HEK293 (cell line): ENCODE data around the gene MCTP1.

ENCODE experiments used
- CTCF ChIA-PET: fragments of 350-600 bp; formaldehyde crosslinking; extraction: SDS; loops from one replicate; lab custom pipeline; 2021; ENCODE audit warnings: antibody characterized with exemption; lab: Yijun Ruan, JAX
- POLR2A ChIA-PET: fragments of 300-600 bp; formaldehyde crosslinking; extraction: SDS; loops from one replicate; lab custom pipeline; 2020; ENCODE audit warnings: antibody characterized with exemption, inconsistent platforms; lab: Yijun Ruan, JAX
- H3K27ac ChIP-seq: fragments of 200-500 bp; sonication (Bioruptor generic); 2 replicates; pipeline ENCODE4 v1.5.1; 2014; ENCODE audit warnings: low read depth, low read length, control low read depth, inconsistent platforms; ENCODE audit errors: extremely low read depth
- H3K36me3 ChIP-seq, 2 experiments: fragments of 200-500 bp in 1 of 2; sonication (Bioruptor generic) in 1 of 2; 1 replicate in 1 of 2; 2 replicates in 1 of 2; pipeline ENCODE4 v1.5.1; 2014 to 2017; ENCODE audit warnings: inconsistent platforms in 2 of 2, low read length in 2 of 2; ENCODE audit not compliant: control insufficient read depth in 2 of 2, insufficient read depth in 1 of 2
- H3K4me1 ChIP-seq: fragments of 200-500 bp; sonication (Bioruptor generic); 2 replicates; pipeline ENCODE4 v1.5.1; 2014; ENCODE audit warnings: mild to moderate bottlenecking, low read length, inconsistent platforms; ENCODE audit not compliant: control insufficient read depth, insufficient read depth
- H3K4me3 ChIP-seq: 2 replicates; pipeline ENCODE4 v1.5.1; 2011; ENCODE audit warnings: low read depth, mild to moderate bottlenecking, control low read depth, low read length, moderate library complexity
- H3K9me3 ChIP-seq: fragments of 200-500 bp; sonication (Bioruptor generic); 2 replicates; pipeline ENCODE4 v1.5.1; 2014; ENCODE audit warnings: low read depth, low read length, inconsistent platforms; ENCODE audit not compliant: control insufficient read depth, insufficient read depth
- CTCF ChIP-seq: fragments of 450-650 bp; formaldehyde crosslinking; IDR thresholded peaks from 2 replicates; pipeline ENCODE4 v1.5.1; 2016; ENCODE audit warnings: missing biosample characterization, missing genetic modification characterization
- FEZF1 ChIP-seq: fragments of 450-650 bp; formaldehyde crosslinking; IDR thresholded peaks from 2 replicates; pipeline ENCODE4 v1.5.1; 2016; ENCODE audit warnings: missing biosample characterization, missing genetic modification characterization
- GFI1B ChIP-seq: fragments of 450-650 bp; formaldehyde crosslinking; IDR thresholded peaks from 2 replicates; pipeline ENCODE4 v1.5.1; 2016; ENCODE audit warnings: missing biosample characterization, missing genetic modification characterization
- MYNN ChIP-seq: fragments of 450-650 bp; formaldehyde crosslinking; IDR thresholded peaks from 2 replicates; pipeline ENCODE4 v1.5.1; 2016; ENCODE audit warnings: missing biosample characterization, missing genetic modification characterization, borderline replicate concordance
- PRDM1 ChIP-seq: fragments of 450-650 bp; formaldehyde crosslinking; IDR thresholded peaks from 2 replicates; pipeline ENCODE4; 2016; ENCODE audit warnings: missing biosample characterization, missing genetic modification characterization
- SP3 ChIP-seq: fragments of 450-650 bp; formaldehyde crosslinking; IDR thresholded peaks from 2 replicates; pipeline ENCODE4 v1.5.1; 2016; ENCODE audit warnings: missing biosample characterization, missing genetic modification characterization
- ZFP3 ChIP-seq: fragments of 450-650 bp; formaldehyde crosslinking; IDR thresholded peaks from 2 replicates; pipeline ENCODE4 v1.5.1; 2016; ENCODE audit warnings: low read depth, missing biosample characterization, missing genetic modification characterization
- ZNF121 ChIP-seq: fragments of 450-650 bp; formaldehyde crosslinking; IDR thresholded peaks from 2 replicates; pipeline ENCODE4 v1.5.1; 2016; ENCODE audit warnings: missing biosample characterization, missing genetic modification characterization
- ZNF138 ChIP-seq: fragments of 450-650 bp; formaldehyde crosslinking; IDR thresholded peaks from 2 replicates; pipeline ENCODE4 v1.5.1; 2016; ENCODE audit warnings: missing biosample characterization, missing genetic modification characterization, borderline replicate concordance
- ZNF140 ChIP-seq: fragments of 450-650 bp; formaldehyde crosslinking; IDR thresholded peaks from 2 replicates; pipeline ENCODE4 v1.5.1; 2016; ENCODE audit warnings: missing biosample characterization, missing genetic modification characterization
- ZNF174 ChIP-seq: fragments of 450-650 bp; formaldehyde crosslinking; IDR thresholded peaks from 2 replicates; pipeline ENCODE4 v1.5.0; 2017; ENCODE audit warnings: missing biosample characterization, mild to moderate bottlenecking, missing genetic modification characterization
- ZNF366 ChIP-seq: fragments of 450-650 bp; formaldehyde crosslinking; conservative IDR thresholded peaks from 2 replicates; pipeline ENCODE4 v1.5.1; 2016; ENCODE audit warnings: missing biosample characterization, missing genetic modification characterization
- ZNF391 ChIP-seq: fragments of 450-650 bp; formaldehyde crosslinking; IDR thresholded peaks from 2 replicates; pipeline ENCODE4 v1.5.1; 2016; ENCODE audit warnings: low read depth, missing biosample characterization, missing genetic modification characterization, borderline replicate concordance
- ZNF404 ChIP-seq: fragments of 450-650 bp; formaldehyde crosslinking; IDR thresholded peaks from 2 replicates; pipeline ENCODE4 v1.5.1; 2017; ENCODE audit warnings: missing biosample characterization, missing genetic modification characterization
- ZNF426 ChIP-seq: fragments of 450-650 bp; formaldehyde crosslinking; IDR thresholded peaks from 2 replicates; pipeline ENCODE4 v1.5.1; 2017; ENCODE audit warnings: missing biosample characterization, missing genetic modification characterization, mild to moderate bottlenecking, inconsistent platforms, moderate library complexity
- ZNF488 ChIP-seq: fragments of 450-650 bp; formaldehyde crosslinking; IDR thresholded peaks from 2 replicates; pipeline ENCODE4 v1.5.1; 2016; ENCODE audit warnings: missing biosample characterization, missing genetic modification characterization
- ZNF510 ChIP-seq: fragments of 450-650 bp; formaldehyde crosslinking; IDR thresholded peaks from 2 replicates; pipeline ENCODE4 v1.5.1; 2018; ENCODE audit warnings: mild to moderate bottlenecking, missing genetic modification characterization, missing biosample characterization; ENCODE audit not compliant: insufficient replicate concordance
- ZNF621 ChIP-seq: fragments of 450-650 bp; formaldehyde crosslinking; IDR thresholded peaks from 2 replicates; pipeline ENCODE4 v1.5.1; 2017; ENCODE audit warnings: missing biosample characterization, missing genetic modification characterization
- ZNF654 ChIP-seq: fragments of 450-650 bp; formaldehyde crosslinking; IDR thresholded peaks from 2 replicates; pipeline ENCODE4 v1.5.1; 2016; ENCODE audit warnings: low read depth, missing biosample characterization, missing genetic modification characterization
- ZNF664 ChIP-seq: fragments of 450-650 bp; formaldehyde crosslinking; IDR thresholded peaks from 2 replicates; pipeline ENCODE4 v1.5.1; 2016; ENCODE audit warnings: missing biosample characterization, missing genetic modification characterization
- ZNF701 ChIP-seq: fragments of 450-650 bp; formaldehyde crosslinking; IDR thresholded peaks from 2 replicates; pipeline ENCODE4 v1.5.1; 2016; ENCODE audit warnings: missing biosample characterization, missing genetic modification characterization
- ZNF76 ChIP-seq: fragments of 450-650 bp; formaldehyde crosslinking; IDR thresholded peaks from 2 replicates; pipeline ENCODE4; 2016; ENCODE audit warnings: low read depth, missing biosample characterization, missing genetic modification characterization, borderline replicate concordance
- ZNF768 ChIP-seq: fragments of 450-650 bp; formaldehyde crosslinking; IDR thresholded peaks from 2 replicates; pipeline ENCODE4 v1.5.1; 2018; ENCODE audit warnings: missing biosample characterization, mild to moderate bottlenecking, missing genetic modification characterization
- ZNF843 ChIP-seq: fragments of 450-650 bp; formaldehyde crosslinking; IDR thresholded peaks from 2 replicates; pipeline ENCODE4 v1.5.1; 2016; ENCODE audit warnings: missing biosample characterization, missing genetic modification characterization
- ZSCAN30 ChIP-seq: fragments of 450-650 bp; IDR thresholded peaks from 2 replicates; pipeline ENCODE4 v1.5.1; 2018; ENCODE audit warnings: missing biosample characterization, mild to moderate bottlenecking, missing genetic modification characterization, moderate library complexity
- ZXDB ChIP-seq: fragments of 450-650 bp; formaldehyde crosslinking; IDR thresholded peaks from 2 replicates; pipeline ENCODE4 v1.5.1; 2016; ENCODE audit warnings: missing biosample characterization, missing genetic modification characterization
- TF ChIP-seq, protein P1 (sequence below): fragments of 450-650 bp; formaldehyde crosslinking; IDR thresholded peaks from 2 replicates; pipeline ENCODE4 v1.5.1; 2016; ENCODE audit warnings: missing biosample characterization, missing genetic modification characterization
- TF ChIP-seq, protein P2 (sequence below): fragments of 450-650 bp; formaldehyde crosslinking; IDR thresholded peaks from 2 replicates; pipeline ENCODE4 v1.5.1; 2017; ENCODE audit warnings: missing biosample characterization, missing genetic modification characterization
- TF ChIP-seq, protein P3 (sequence below): fragments of 450-650 bp; formaldehyde crosslinking; IDR thresholded peaks from 2 replicates; pipeline ENCODE4 v1.5.1; 2016; ENCODE audit warnings: missing biosample characterization, missing genetic modification characterization

MCTP1 gene

DNA sequence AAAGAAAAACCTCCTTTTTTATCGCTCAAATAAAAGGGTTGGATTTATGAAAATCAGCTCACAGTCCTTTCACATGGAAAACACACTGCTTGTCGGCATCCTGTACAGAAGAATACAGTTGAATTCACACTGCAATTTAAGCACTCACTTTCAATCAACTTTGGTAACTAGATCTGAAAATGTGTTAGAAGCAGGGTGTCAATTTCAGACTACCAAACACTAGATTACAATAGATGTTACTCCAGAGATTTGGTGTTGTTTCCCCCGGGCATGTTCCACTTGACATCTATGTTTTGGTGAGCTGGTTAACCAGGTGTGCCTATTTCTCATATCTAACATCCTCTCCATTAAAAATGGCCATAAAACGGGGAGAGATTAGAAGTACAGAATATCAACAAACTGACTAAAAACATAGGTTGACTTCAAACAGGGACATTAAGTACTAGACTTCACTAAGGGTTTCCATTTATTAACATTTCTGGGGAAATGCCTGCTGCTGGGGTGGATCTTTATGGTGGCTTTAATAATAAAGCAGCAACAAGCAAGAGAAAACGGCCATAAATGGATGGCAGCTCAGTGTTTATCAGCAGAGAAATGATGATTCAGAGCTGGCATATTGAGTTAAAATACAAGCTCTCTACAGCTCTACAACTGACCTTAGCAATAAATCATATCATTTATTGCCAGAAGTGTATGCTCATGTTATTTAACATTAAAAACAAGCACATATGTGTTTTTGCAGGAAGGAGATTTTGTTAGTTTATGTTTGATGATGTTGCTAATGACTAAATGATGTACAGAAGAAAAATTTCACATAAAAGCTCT is 507.6 kb downstream of the MCTP1 start (continued):
- TF ChIP-seq CTCF (tag by site-specific recombination) = no peak
- peak; percentile 74; the same call in 1 of the 2 replicates for TF ChIP-seq ZNF843 (tag by site-specific recombination)
- TF ChIP-seq, protein P1, sequence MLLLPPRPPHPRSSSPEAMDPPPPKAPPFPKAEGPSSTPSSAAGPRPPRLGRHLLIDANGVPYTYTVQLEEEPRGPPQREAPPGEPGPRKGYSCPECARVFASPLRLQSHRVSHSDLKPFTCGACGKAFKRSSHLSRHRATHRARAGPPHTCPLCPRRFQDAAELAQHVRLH = no peak

DNA sequence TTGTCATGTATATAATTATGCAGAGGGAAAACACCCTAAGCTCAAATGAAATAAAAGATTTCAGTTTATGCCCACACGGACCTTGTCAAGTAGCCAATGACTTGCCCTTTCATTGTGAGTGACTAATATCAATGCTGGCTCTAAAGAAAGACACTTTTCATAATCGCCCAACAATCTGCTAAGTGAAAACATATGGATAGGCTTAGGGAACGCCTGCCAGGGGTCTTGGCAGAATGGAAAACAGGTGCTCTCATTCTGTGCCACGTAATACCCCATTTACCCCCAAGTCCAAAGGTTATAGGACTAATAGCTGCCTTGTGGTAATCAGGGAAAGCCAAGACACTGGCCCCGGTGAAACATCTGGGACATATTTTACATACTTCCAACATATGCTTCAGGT is 508.7 kb downstream of the MCTP1 start:
- Histone ChIP-seq H3K4me1 (0 out of 2 replicates have a peak, but pooled peaks cover 4% of the 10 kb centered on the region), H3K27ac (no peak overlapping the region), H3K9me3 (no peaks in the 10 kb centered on the region), H3K36me3 (no peaks in the 10 kb centered on the region), H3K4me3 (no peak overlapping the region)
- TF ChIP-seq ZNF701 (tag by site-specific recombination) (no peak), ZNF621 (no peak), ZNF510 (tag by site-specific recombination) (no peak), ZNF426 (tag by site-specific recombination) (no peak), MYNN (no peak), FEZF1 (tag by site-specific recombination) (no peak), SP3 (no peak), ZNF404 (tag by site-specific recombination) (no peak), ZNF121 (no peak), GFI1B (tag by site-specific recombination) (no peak), ZNF391 (tag by site-specific recombination) (no peak), ZNF138 (tag by site-specific recombination) (no peak), ZSCAN30 (no peak), ZNF174 (tag by site-specific recombination) (no peak), ZFP3 (tag by site-specific recombination) (no peak)
- TF ChIP-seq, protein P2, sequence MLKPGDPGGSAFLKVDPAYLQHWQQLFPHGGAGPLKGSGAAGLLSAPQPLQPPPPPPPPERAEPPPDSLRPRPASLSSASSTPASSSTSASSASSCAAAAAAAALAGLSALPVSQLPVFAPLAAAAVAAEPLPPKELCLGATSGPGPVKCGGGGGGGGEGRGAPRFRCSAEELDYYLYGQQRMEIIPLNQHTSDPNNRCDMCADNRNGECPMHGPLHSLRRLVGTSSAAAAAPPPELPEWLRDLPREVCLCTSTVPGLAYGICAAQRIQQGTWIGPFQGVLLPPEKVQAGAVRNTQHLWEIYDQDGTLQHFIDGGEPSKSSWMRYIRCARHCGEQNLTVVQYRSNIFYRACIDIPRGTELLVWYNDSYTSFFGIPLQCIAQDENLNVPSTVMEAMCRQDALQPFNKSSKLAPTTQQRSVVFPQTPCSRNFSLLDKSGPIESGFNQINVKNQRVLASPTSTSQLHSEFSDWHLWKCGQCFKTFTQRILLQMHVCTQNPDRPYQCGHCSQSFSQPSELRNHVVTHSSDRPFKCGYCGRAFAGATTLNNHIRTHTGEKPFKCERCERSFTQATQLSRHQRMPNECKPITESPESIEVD (tag by site-specific recombination) = no peak
- ChIA-PET CTCF (interaction anchor here (1.3 kb wide), 1 partner anchor 10 kb away, joined by 3 read pairs; no protein-coding TSS in a partner anchor), POLR2A (no interaction called here)

DNA sequence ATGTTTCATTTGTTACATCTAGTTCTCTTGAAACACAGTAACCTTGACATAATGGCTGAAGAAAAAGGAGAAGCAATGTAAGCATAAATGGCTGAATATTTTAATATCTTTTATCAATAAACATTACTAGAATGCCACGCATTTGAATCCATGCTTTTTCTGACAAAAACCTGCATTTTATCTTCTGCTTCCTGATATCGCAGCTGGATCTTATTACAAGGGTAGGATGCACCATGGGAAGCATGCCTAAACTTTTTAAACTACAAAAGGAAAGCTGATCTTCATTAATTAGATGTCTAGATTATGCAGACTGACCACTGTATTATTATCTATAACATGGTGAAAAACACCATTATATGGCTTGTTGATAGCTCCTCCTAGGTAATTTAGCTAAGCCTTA is 509.8 kb downstream of the MCTP1 start:
- Histone ChIP-seq H3K4me1 (0 out of 2 replicates have a peak, but pooled peaks cover 4% of the 10 kb centered on the region), H3K36me3 (no peaks in the 10 kb centered on the region), H3K4me3 (no peak overlapping the region), H3K9me3 (no peaks in the 10 kb centered on the region), H3K27ac (no peak overlapping the region)
- ChIA-PET CTCF (no interaction called here), POLR2A (no interaction called here)
- no peak for TF ChIP-seq ZNF140
- TF ChIP-seq, protein P3, sequence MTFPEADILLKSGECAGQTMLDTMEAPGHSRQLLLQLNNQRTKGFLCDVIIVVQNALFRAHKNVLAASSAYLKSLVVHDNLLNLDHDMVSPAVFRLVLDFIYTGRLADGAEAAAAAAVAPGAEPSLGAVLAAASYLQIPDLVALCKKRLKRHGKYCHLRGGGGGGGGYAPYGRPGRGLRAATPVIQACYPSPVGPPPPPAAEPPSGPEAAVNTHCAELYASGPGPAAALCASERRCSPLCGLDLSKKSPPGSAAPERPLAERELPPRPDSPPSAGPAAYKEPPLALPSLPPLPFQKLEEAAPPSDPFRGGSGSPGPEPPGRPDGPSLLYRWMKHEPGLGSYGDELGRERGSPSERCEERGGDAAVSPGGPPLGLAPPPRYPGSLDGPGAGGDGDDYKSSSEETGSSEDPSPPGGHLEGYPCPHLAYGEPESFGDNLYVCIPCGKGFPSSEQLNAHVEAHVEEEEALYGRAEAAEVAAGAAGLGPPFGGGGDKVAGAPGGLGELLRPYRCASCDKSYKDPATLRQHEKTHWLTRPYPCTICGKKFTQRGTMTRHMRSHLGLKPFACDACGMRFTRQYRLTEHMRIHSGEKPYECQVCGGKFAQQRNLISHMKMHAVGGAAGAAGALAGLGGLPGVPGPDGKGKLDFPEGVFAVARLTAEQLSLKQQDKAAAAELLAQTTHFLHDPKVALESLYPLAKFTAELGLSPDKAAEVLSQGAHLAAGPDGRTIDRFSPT (tag by site-specific recombination) = no peak
- TF ChIP-seq ZNF664 (tag by site-specific recombination) = no peak
- TF ChIP-seq ZNF366 = no peak
- TF ChIP-seq PRDM1 (tag by site-specific recombination) = no peak
- TF ChIP-seq ZNF76 (tag by site-specific recombination) = no peak
- no peak for TF ChIP-seq ZXDB (tag by site-specific recombination)
- no peak for TF ChIP-seq ZNF488 (tag by site-specific recombination)
- no peak for TF ChIP-seq ZNF654
- no peak for TF ChIP-seq ZNF768 (tag by site-specific recombination)
